ENCODE data around the gene TGFA.

GRCh38 chr2:70535573-70535972, 18.1 kb downstream of the TGFA start:
- TF ChIP-seq CTCF (conservative IDR thresholded peaks at IDR 0.05; ENCODE audit: low read length) (no peak), EZH2phosphoT487 (IDR thresholded peaks at IDR 0.05; ENCODE audit: borderline replicate concordance) (no peak)
